Fibroblast of skin of right biceps (primary cell): Measurements from ENCODE around the gene DAGLB.
A peak's percentile ranks its signal among the peaks of the same experiment; 100 is the strongest.
"Not testable (repeated sequence)": the region's sequence is repeated elsewhere in the genome, so short reads cannot be mapped to it uniquely, and the experiment has no call there.

ENCODE experiments used
- DNase-seq: peaks from one replicate; pipeline ENCODE4 v3.0.0-alpha.2; 2013

Gene DAGLB

DNA sequence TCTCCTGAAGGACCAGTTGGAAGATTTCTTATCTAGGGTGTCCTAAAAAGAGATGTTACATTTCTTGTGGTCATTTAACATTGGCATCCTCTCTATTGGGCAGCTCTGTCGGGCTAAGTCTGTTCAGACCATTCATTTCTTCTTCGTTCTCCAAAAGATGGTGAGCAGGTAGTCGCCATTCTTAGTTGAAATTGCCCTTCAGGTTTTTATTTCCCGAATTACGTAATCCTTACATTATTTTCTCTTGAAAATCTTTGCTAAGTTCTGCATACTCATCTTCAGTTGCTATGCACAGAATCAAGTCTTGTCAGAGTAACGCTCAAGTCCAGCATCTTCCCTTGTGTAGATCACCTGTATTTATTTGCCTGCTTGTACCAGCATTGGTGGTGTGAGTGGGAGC, 53.6 kb downstream of the DAGLB start:
- DNase-seq: no peak

DNA sequence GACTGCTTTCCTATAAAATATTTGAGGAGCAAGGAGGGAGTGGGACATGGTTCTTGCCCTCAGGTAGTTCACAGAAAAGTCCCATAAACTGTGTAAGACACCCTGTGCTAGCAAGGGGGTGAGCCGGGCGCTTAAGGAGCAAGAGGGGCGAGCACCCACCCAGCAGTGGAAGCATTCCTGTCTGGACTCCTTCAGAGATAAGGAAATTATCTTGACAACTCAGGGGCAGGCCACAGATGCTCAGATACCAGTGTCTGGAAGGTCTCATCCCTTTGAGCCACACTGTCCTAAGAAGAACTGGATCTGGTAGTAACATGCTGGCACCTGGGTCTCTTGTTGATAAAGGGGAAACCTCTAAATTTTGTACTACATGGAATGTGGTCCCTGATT, 54.1 kb downstream of the DAGLB start:
- DNase-seq: no peak

DNA sequence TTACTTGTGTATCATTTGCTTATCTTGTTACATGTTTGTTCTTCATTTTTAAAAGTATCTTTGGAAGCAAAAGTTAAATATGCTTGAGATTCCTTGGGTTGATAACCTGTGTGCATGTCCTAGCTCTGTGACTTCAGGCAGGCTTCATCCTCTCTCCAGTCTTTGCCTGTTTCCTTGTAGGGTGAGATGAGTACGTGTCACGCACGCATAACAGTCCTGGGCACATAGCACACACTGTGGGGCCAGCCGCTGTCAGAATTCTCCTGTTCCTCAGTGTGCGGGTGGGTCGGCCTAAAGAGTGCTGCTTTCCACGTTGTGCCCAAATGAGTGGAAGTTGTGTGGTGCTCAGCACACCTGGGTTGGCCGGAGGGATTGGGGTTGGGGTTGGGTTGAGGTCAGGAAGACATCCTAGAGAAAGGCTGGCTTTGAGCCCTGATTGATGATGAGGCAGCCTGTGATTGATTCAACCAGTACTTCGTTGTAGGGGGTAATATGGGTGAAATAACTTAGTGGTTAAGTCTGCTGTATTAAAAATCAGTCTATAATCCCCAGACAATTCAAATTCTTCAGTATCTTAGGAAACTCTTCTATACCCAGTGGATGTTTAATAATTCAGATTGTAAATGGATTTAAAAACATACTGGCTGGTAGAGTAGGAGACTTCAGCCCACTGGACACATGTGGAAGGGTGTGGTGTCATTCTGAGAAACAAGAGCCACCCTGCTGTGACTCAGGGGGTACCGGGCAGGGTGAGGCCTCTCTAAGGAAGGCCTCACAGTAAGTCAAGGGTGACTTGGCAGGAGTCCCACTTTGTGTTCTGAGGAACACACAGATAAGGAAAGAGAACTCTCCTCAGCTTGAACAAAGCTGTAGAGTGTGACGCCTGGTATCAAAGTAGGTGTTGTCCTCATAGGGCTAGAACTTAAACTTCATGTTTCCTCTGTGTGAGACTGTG, 54.8 kb downstream of the DAGLB start:
- peak; percentile 58 for DNase-seq

DNA sequence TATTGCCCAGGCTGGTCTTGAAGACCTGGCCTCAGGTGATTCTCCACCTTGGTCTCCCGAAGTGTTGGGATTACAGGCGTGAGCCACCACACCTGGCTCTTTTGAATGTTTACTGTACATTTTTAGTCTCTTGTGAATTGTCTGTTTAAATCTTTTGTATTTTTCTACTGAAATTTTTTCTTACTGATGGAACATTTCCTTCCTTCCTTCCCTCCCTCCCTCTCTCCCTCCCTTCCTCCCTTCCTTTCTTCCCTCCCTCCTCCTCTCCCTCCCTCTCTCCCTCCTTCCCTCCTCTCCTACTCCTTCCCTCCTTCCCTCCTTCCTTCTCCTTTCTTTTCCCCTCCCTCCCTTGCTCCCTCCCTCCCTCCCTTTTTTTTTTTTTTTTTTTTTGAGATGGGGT, 58.0 kb downstream of the DAGLB start:
- DNase-seq: no peak

DNA sequence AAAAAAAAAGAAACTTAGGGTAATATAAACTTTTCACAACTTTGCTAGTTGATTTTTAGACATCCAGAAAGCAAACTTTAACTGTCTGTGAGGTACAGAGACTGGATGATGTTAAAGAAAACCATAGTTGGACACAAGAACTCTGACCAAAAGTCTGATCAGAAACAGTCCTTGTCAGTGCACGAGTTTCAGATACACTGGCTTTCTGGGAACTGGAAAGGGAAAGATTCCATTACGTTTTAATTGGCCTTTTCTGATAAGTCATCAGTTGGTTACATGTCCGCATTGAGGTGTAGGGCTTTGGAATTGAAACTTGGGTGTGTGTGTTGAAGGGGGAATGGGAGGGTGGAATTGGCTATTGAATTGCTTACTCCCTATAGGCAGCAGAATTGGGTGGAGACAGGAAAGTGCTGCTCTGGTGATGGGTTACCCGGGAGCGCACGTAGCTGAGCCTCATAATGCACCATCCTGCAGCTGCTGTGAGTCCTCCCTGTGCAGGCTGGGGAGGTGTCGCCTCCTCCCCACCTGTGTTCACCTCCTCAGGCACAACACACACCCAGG, 59.9 kb downstream of the DAGLB start:
- no peak for DNase-seq

DNA sequence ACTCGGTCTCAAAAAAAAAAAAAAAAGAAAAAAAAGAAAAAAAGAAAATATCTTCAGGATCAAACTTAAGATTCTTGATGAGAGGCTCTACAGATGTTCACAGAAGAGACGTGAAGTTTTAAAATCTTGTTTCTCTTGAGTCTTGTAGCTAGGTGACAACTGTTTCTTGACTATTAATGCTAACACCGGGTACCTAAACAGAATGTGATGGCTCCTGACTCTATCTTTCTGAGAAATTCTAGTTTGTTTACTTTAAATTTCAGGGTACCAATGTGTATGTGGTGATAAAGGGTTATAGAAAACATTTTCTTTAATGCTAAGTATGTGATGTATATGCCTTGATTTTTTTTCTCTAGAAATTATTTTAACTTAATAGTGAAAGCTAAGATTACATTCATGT, 61.0 kb downstream of the DAGLB start:
- DNase-seq: no peak

DNA sequence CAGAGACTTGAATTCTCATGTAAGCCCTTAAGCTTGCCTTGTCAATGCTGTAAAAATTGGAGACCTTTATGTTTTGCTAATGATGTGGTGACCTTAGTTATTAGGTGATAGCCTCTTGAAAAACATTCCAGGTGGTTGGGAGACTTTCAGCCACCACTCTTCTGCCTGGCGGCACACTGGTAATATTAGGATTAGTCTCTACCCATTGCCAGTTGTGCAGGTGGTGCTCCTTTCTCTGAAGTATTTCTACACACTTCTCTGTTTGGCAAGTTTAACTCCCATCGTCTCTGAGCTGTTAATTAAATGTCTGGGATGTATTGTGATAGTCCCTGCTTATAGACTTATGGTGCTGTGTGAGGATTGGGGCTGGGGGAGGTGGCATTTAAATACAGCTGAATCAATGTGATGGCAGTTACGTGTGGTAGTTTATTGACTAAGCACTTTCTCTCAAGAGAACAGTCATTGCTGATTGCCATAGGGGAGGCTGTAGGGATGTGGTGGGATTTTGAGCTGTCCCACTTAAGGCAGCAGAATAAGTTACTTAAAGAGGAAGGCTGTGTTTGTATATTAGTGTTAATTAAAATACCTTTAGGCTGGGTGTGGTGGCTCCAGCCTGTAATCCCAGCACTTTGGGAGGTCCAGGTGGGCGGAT, 61.7 kb downstream of the DAGLB start:
- DNase-seq: no peak

DNA sequence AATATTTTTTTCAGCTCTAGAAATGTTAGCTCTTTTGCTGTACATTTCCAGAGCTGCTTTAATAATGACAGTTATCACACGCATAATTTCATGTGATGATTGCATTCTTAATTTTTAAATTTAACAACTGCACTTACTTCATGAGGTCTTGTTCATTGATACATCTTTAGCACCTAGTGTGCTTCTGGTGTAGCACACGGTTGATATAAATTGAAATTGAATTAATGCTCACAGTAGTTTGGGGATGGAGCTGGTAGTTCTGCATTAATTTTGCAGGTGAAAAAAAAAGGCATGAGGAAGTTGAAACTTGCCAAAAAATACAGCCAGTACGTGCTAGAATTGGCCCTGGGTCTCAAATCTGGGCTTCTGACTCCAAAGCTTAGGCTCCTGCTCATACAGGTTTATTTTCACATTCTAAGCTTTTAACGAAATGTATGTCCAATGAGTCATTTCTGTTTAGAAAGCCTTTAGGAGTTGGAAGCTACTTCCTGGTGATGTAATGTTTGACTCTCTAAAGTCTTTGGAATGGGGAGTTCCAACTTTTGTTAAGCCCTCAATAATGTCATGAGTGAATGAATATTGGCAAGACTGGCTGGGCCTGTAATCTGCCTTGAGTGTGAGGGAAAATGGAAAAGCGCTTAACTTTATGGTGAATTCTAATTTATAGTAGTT, 62.5 kb downstream of the DAGLB start:
- DNase-seq: peak; percentile 95

DNA sequence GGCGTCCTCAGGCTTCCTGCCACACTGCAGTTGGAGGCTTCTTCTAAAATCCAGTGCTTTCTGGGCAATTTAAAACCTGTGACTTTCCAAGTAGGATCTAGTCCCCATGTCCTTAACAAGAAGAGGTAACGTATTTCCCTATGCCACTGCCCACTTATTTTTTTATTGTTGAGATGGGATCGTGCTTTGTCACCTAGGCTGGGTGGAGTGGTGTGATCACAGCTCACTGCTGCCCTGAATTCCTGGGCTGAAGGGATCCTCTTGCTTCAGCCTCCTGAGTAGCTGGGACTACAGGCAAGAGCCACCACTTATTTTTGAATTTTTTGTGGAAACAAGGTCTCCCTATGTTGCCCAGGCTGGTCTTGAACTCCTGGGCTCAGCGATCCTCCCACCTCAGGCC, 63.4 kb downstream of the DAGLB start:
- no peak for DNase-seq

DNA sequence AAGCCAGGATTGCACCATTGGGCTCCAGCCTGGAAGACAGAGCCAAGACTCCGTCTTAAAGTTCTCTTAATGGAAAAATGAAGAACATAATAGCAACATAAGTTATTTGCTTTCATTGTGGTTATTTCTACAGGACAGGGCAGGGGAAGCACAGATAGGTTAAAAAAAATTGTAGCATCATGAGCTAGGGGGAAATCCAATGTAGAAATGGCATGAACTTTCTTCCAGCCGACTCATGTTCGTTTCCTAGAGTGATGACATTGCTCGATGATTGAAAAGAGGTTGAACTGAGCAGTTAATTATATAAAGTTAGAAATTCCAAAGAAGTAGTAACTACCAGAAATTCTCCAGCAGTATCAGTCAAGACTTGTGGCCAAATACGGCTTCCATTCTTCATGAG, 64.9 kb downstream of the DAGLB start:
- DNase-seq: peak; percentile 46

DNA sequence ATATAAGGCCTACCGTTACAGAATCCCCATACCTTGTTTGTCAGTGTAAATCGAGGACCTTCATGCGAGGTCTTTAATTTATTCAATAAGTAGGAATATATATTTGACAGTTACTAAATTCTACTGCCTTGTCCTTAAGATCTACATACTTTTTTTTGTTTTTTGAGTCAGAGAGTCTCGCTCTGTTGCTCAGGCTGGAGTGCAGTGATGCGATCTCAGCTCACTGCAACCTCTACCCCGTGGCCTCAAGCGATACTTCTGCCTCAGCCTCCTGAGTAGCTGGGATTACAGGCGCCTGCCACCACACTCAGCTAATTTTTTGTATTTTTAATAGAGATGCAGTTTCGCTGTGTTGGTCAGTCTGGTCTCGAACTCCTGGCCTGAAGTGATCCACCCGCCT, 65.9 kb downstream of the DAGLB start:
- DNase-seq: not testable (repeated sequence)

DNA sequence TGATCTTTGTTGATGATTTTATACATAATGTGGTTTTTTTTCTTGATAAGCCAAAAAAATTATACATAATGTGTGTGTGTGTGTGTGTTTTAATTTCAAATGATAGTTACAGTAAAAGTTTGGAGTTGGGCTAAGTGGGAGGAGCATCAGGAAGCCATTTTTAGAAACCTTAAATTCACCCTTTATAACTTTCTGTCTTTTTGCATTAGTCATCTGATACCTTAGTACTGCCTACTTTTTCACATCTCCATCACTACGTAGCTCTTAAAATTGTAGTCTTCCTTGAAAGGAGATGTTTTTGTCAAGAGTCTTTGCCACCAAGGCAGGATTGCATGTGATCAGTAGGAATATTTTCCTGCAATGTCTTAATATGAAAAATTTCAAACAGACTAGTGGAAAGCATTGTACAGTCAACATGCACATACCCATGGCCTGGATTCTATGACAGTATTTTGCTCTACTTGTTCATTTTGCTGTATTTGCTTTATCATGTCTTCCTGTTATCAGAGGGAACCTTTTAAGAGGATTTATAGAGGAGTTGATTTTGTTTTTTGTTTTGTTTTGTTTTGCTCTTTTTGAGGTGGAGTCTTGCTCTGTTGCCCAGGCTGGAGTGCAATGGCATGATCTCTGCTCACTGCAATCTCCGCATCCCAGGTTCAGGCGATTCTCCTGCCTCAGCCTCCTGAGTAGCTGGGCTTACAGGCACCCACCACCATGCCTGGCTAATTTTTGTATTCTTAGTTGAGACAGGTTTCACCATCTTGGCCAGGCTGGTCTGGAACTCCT, 67.3 kb downstream of the DAGLB start:
- no peak for DNase-seq

DNA sequence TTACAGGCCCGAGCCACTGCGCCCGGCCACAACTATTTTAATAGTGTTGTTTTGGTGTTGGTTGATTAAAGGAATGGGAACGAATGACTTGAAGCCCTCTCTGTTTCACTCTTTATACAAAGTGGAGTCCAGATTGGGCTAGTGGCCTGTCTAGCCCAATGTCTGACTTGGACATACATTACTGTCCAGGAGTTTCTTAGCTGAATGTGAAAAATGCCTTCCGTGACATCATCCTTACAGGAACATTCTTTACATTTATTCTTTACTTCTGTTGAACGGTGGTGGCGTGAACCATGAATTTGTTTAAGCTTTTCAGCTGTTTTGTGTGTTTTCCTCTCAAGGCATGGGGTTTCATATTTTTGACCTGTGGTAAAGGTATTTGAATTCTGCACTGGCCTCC, 67.9 kb downstream of the DAGLB start:
- DNase-seq: peak; percentile 37

DNA sequence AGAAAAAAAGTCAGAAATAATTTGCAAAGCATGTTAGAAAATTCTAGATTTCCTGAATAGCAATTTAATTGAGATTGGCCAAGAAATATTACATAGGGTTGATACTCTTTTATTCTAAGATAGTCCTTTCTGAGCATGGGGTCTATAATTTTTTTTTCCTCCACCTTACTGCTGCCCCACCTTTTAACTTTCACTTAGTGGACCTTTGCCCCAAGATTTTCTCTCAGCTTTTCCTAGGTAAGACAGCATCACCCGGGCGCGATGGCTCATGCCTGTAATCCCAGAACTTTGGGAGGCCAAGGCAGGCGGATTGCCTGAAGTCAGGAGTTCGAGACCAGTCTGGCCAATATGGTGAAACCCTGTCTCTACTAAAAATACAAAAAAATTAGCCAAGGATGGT, 69.2 kb downstream of the DAGLB start:
- not testable (repeated sequence) for DNase-seq

DNA sequence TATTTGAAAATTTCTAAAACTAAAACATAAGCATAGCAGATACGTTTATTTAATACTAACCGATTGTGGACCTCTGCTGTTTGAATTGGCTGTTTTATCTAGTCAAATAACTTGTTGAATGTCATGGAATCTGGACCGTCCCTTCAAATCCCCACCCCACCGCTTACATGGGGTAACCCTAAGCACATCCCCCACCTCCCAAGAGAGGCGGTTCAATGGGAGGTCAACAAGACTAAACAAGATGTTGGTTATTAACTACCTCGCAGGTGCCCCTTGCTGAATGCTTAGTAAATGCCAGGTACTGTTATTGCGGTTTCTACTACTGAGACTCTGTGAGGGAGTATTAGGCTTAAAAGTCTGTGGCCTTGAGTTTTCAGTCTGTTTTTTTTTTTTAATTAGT, 70.9 kb downstream of the DAGLB start:
- DNase-seq: no peak

DNA sequence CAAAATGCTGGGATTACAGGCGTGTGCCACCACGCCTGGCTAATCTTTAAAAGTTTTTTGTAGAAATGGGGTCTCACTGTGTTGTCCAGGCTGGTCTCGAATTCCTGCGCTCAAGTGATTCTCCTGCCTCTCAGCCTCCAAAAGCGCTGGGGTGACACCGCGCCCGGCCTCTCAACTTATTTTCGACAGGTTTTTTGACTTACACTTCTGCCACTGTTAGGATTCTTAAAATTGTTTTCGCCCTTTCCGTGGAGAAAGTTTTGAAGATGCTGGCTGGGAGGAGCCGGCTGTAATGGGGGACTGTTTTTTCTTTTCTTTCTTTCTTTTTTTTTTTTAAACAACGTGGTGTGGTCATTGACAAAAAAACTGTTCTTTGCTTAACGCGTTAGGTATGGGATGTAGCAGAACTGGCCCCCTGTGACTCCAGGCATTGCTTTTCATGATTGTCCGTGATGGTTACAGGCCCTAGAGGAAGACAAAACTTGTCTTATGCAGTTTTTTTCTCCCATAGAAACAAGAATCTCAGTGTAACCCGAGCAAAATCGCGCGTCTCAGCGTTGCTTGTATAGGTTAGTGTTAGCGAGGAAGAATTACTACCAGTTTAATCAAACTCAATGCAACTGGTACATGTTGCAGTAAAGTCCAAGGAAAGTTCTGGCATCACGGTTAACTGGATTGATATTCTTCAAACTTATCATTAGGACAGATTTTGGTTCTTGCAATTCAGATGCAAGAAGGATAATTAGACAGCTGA, 72.2 kb downstream of the DAGLB start:
- DNase-seq: peak; percentile 30

DNA sequence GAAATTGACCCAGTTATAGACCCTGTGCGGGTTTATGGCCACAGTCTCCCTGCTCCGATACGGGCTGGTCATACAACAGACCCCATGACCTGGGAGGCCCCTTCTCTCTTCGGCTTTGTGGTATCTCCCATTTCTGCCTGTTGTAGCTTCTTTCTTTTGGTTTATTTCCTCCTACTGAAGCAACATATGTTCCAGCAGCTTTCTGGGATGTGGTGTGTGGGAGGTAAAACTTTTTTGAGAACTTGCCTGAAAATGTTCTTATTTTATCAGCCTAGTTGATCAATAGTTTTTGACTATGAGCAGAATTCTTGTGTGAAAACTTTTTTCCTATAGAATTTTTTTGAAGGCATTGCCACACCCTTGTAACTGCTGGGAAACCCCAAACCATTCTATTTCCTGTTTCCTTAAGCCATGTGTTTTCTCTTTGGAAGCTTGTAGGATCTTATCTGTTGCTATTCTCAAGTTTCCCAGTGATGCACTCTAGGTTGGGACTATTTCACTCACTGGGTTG, 80.0 kb downstream of the DAGLB start:
- peak; percentile 30 for DNase-seq

DNA sequence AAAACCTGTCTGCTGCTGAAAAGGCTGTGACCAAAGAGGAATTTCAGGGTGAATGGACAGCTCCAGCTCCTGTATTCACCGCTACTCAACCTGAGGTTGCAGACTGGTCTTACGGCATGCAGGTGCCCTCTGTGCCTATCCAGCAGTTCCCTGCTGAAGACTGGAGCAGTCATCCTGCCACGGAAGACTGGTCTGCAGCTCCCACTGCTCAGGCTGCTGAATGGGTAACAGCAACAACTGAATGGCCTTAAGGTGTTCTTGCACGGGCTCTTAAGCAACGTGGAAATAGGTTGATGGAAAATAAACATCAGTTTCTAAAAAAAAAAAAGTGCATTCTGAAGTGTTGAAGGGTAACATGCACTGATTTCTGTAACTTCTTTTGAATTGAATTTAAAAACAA, 82.3 kb downstream of the DAGLB start:
- no peak for DNase-seq

DNA sequence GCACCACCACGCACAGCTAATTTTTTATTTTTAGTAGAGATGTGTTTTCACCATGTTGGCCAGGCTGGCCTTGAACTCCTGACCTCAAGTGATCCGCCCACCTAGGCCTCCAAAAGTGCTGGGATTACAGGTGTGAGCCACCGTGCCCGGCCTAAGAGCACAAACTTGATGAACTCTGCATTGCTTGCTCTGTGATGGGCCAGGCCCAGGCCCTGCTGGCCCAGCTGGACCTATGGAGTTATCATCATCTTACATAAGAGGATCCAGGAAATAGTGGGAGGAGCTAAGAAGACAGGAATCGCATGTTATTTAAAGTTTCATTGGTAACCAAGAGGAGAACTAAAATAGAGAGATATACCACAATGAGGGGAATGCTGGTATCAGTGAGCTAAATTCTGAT, 86.9 kb downstream of the DAGLB start:
- no peak for DNase-seq

DNA sequence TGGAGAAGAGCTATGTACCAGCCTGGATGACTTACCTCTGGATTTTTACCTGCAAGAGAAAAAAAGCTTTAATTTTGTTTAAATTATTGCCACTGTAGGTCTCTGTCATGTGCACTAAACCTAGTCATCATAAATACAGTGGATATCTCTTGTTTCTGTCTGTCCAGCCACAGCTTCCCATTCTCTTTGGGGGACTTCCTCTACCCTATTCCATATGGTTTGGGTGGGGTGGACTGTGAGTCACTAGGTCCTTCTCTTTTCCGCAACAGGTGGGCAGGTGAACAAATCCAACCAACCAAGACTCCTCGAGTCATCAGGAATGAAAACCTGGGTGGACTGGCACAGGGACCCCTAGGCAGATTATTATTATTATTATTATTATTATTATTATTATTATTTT, 88.0 kb downstream of the DAGLB start:
- DNase-seq: no peak
